Measurements from ENCODE around the gene ARHGDIB.

The ARHGDIB gene

GRCh38 chr12:14892726-14893505 lies 68.5 kb downstream of the ARHGDIB start:
- no peak overlapping the region for H3K4me3 ChIP-seq (ENCODE audit: low read length)
- DNase-seq (ENCODE audit: low read depth): no peak
- TF ChIP-seq CTCF (conservative IDR thresholded peaks at IDR 0.05; ENCODE audit: low read length): no peak; the same call in 1 of the 2 replicates

All from AG10803 (cell line).